ENCODE results near the gene IFNL4.

DNA sequence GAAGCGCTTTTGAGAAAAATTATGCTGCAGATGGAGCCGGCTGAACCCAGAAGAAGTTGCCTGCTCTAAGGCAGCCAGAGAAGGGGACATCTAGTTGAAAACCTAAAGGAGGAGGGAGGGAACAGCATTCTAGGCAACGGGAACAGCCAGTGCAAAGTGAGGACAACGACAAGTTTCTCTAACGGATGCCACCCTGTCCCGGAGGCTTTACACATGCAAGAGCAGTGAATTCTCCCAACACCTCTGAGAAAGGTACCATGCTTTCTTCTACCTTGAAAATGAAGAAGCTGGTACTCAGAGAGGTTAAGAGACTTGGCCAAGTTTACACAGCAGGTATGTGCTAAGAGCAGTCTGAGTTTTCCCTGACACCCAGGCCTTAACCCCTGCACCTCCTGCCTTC, 9.7 kb downstream of the IFNL4 start:
- TF ChIP-seq POLR2A (IDR thresholded peaks at IDR 0.05; ENCODE audit: low read length) (no peak), GATA1 (IDR thresholded peaks at IDR 0.05; ENCODE audit: low read depth, low read length) (no peak)

Data from erythroblast (primary cell).